ENCODE measurements around the gene SZT2.

GRCh38 chr1:43389326-43390313, at the start of gene SZT2, which contains the start of gene MED8:
- TF ChIP-seq ZNF274 (IDR thresholded peaks at IDR 0.05; ENCODE audit: low read depth, low read length): no peak
- TF ChIP-seq YY1 (IDR thresholded peaks at IDR 0.05; ENCODE audit: insufficient read depth, insufficient read length): no peak
- no peak for TF ChIP-seq SUZ12 (IDR thresholded peaks at IDR 0.05; ENCODE audit: extremely low read depth, insufficient read depth, insufficient read length)
